Esophagus squamous epithelium (tissue), 5 donors: ENCODE measurements around the gene RPL15. TPM values are rescaled to one million over a fixed set of nuclear protein-coding genes. Genes with fewer than 3 reads are reported as not detected.
"Not testable (repeated sequence)": the region's sequence is repeated elsewhere in the genome, so short reads cannot be mapped to it uniquely, and the experiment has no call there.

ENCODE experiments used
- DNase-seq: peaks from one replicate; lab custom pipeline; 2025; lab: John Stamatoyannopoulos, UW
- H3K27ac ChIP-seq, 4 donors: fragments of 200-600 bp; sonication (generic); one replicate each; pipeline ENCODE4 v1.5.1; 2016 to 2019; ENCODE audit warnings: mild to moderate bottlenecking in 1 of 4
- H3K27me3 ChIP-seq, 4 donors: fragments of 200-600 bp; sonication (generic); 1 replicate in 3 of 4; 2 replicates in 1 of 4; pipeline versions ENCODE4 v1.5.1 to v1.6.0; 2017 to 2021; ENCODE audit warnings: antibody characterized with exemption in 1 of 4
- H3K36me3 ChIP-seq, 3 donors: fragments of 200-600 bp; sonication (generic); one replicate each; pipeline ENCODE4 v1.5.1; 2016 to 2019
- H3K4me1 ChIP-seq, 3 donors: fragments of 200-600 bp; sonication (generic); one replicate each; pipeline ENCODE4 v1.5.1; 2017 to 2019
- H3K4me3 ChIP-seq, 4 donors: fragments of 200-600 bp; sonication (generic); 1 replicate in 3 of 4; 2 replicates in 1 of 4; pipeline ENCODE4 v1.5.1; 2016 to 2019; ENCODE audit warnings: mild to moderate bottlenecking in 2 of 4, moderate library complexity in 1 of 4
- H3K9me3 ChIP-seq, 3 donors: fragments of 200-600 bp; sonication (generic); one replicate each; pipeline ENCODE4 v1.5.1; 2016 to 2019
- POLR2A ChIP-seq, 4 donors: fragments of 450-650 bp; IDR thresholded peaks; one replicate each; pipeline ENCODE4 v1.6.1; 2017; ENCODE audit warnings: antibody characterized with exemption in 4 of 4, mild to moderate bottlenecking in 4 of 4, moderate library complexity in 3 of 4
- WGBS, 2 donors: methylation state at CpG; one replicate each; pipeline ENCODE4 v1.1.5; 2018; 5-methylcytosine and 5-hydroxymethylcytosine counted together
- intact Hi-C: fragments of 100-400 bp; cut with DNase I; formaldehyde crosslinking; loops from one replicate; pipeline ENCODE4 v1.15.0; 2022
- total RNA-seq, 4 donors: library from RNA; depleted of rRNA; stranded (reverse); fragments of >200 nt; gene quantifications; one replicate each; pipeline ENCODE4 v1.1.0, GENCODE V29; 2016
- TF ChIP-seq, protein P1 (sequence below), 6 experiments: fragments of 450-650 bp in 4 of 6; fragments of 200-600 bp in 2 of 6; sonication (generic) in 2 of 6; IDR thresholded peaks; one replicate each; pipeline ENCODE4 v1.5.1; 2016 to 2019; ENCODE audit warnings: antibody characterized with exemption in 6 of 6, mild to moderate bottlenecking in 4 of 6, moderate library complexity in 4 of 6
- donor health status: DM: yes; HTN: yes; CAD: no.

RPL15 gene
- total RNA-seq, 4 donors from 2014 or later: 1,560 to 3,130 (median 2,166) TPM

DNA sequence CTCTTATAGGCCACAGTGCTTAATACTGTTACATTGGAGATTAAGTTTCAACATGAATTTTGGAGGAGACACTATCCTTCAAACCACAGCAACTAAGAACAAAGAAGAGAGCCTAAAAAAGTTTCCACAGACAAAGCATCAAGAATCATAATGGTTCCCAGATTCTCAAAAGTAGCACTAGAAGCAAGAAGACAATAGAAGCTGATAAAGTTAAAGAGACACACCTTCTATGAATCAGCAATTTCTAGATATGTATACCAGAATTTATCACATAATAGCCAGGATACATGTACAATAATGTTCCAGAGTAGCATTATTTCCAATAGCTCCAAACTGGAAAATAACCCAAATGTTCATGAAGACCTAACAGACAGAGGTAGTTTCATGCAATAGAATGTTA lies 12.4 kb upstream of the RPL15 start:
- intact Hi-C loops: no loop called here
- DNase-seq: no peak
- TF ChIP-seq POLR2A (IDR thresholded peaks at IDR 0.05): no peak
- TF ChIP-seq, protein P1, sequence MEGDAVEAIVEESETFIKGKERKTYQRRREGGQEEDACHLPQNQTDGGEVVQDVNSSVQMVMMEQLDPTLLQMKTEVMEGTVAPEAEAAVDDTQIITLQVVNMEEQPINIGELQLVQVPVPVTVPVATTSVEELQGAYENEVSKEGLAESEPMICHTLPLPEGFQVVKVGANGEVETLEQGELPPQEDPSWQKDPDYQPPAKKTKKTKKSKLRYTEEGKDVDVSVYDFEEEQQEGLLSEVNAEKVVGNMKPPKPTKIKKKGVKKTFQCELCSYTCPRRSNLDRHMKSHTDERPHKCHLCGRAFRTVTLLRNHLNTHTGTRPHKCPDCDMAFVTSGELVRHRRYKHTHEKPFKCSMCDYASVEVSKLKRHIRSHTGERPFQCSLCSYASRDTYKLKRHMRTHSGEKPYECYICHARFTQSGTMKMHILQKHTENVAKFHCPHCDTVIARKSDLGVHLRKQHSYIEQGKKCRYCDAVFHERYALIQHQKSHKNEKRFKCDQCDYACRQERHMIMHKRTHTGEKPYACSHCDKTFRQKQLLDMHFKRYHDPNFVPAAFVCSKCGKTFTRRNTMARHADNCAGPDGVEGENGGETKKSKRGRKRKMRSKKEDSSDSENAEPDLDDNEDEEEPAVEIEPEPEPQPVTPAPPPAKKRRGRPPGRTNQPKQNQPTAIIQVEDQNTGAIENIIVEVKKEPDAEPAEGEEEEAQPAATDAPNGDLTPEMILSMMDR (IDR thresholded peaks at IDR 0.05): no peak
- peaks cover 0 to 68% (median 0%) of the 10 kb centered on the region in 3 donors for H3K36me3 ChIP-seq
- H3K27me3 ChIP-seq: no peaks in the 10 kb centered on the region
- H3K4me3 ChIP-seq: no peak overlapping the region
- no peaks in the 10 kb centered on the region for H3K9me3 ChIP-seq
- no peaks in the 10 kb centered on the region for H3K4me1 ChIP-seq
- no peak overlapping the region for H3K27ac ChIP-seq

DNA sequence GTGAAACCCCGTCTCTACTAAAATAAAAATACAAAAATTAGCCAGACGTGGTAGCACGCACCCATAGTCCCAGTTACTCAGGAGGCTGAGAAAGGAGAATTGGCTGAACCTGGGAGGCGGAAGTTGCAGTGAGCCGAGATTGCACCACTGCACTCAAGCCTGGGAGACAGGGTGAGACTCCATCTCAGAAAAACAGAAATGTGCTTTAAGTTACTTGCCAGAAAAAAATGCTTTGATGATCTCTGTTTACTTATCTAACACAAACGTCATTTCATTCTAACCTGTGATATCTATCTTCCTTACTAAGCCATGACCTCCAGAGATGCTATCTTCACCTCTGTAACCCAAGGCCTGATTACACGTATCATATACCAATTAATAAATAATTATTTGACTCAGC lies 7.6 kb upstream of the RPL15 start:
- Histone ChIP-seq H3K27ac (no peak overlapping the region), H3K9me3 (no peaks in the 10 kb centered on the region), H3K27me3 (no peaks in the 10 kb centered on the region), H3K36me3 (peaks cover 0 to 48% (median 0%) of the 10 kb centered on the region in 3 donors), H3K4me1 (peaks cover 0 to 5% (median 0%) of the 10 kb centered on the region in 3 donors), H3K4me3 (no peak overlapping the region)
- intact Hi-C loops: no loop called here
- DNase-seq: no peak
- WGBS, 2 donors: 89 to 96% methylated on average over 7 of the region's 7 CpGs
- TF ChIP-seq, protein P1 (IDR thresholded peaks at IDR 0.05): no peak
- no peak for TF ChIP-seq POLR2A (IDR thresholded peaks at IDR 0.05)

DNA sequence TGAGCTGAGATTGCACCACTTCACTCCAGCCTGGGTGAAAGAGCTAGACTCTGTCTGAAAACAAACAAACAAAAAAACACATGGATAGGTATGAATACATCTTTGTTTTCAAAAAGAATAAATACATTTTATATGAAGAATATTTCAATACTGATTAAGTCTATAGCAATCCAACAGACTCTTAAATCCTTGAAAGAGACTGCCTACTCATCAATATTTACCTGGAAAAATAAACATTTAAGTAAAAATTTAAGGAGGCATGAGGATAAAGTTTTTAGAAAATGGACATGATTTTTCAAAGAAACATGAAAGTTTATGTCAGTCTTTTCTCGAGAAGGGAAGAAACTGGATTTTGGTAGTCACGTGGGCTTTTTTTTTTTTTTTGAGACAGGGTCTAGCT lies 5.5 kb upstream of the RPL15 start:
- peaks cover 0 to 44% (median 0%) of the 10 kb centered on the region in 3 donors for H3K36me3 ChIP-seq
- TF ChIP-seq, protein P1 (IDR thresholded peaks at IDR 0.05): no peak
- no peak for TF ChIP-seq POLR2A (IDR thresholded peaks at IDR 0.05)
- DNase-seq: no peak
- H3K9me3 ChIP-seq: no peaks in the 10 kb centered on the region
- peaks cover 10 to 25% (median 10%) of the 10 kb centered on the region in 3 donors for H3K4me1 ChIP-seq
- 83 to 85% methylated on average over 2 of the region's 2 CpGs for WGBS, 2 donors
- no peak overlapping the region for H3K4me3 ChIP-seq
- no peak overlapping the region for H3K27ac ChIP-seq
- intact Hi-C loops: no loop called here
- no peaks in the 10 kb centered on the region for H3K27me3 ChIP-seq

DNA sequence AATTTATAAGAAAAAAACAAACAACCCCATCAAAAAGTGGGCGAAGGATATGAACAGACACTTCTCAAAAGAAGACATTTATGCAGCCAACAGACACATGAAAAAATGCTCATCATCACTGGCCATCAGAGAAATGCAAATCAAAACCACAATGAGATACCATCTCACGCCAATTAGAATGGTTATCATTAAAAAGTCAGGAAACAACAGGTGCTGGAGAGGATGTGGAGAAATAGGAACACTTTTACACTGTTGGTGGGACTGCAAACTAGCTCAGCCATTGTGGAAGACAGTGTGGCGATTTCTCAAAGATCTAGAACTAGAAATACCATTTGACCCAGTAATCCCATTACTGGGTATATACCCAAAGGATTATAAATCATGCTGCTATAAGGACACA lies 4.6 kb upstream of the RPL15 start:
- intact Hi-C loops: not testable (repeated sequence)
- WGBS, 2 donors: 94 to 95% methylated on average over 3 of the region's 3 CpGs

DNA sequence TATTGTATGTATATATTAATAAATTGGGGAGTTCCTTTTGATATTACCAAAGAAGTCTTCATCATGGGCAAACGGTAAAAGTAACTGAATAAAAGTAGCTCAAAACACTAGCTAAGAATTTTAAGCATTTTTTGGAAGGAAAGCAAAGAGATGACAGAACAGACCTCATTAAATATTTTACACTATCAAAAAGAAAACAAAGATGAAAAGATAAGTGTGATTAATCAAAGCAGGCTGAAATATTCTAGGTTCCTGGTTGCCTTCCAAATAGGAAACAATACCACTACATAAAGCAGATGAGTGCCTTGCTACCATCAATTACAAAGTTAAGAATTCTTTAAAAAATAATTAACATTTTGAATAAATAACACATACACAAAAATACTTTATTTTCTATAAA lies 3.8 kb upstream of the RPL15 start:
- Histone ChIP-seq H3K36me3 (peaks cover 0 to 32% (median 0%) of the 10 kb centered on the region in 3 donors), H3K27ac (no peak overlapping the region), H3K27me3 (no peaks in the 10 kb centered on the region), H3K4me3 (no peak overlapping the region), H3K9me3 (no peaks in the 10 kb centered on the region), H3K4me1 (peaks cover 10 to 29% (median 11%) of the 10 kb centered on the region in 3 donors)
- 54 to 83% methylated on average over 1 of the region's 1 CpG for WGBS, 2 donors
- no peak for TF ChIP-seq POLR2A (IDR thresholded peaks at IDR 0.05)
- DNase-seq: no peak
- intact Hi-C loops: no loop called here

More for the DNA sequence above, 4.6 kb upstream of the RPL15 start:
- H3K9me3 ChIP-seq, H3K4me3 ChIP-seq, H3K27ac ChIP-seq, H3K27me3 ChIP-seq, DNase-seq: not testable (repeated sequence)
- Histone ChIP-seq H3K36me3 (peaks cover 0 to 35% (median 0%) of the 10 kb centered on the region in 3 donors), H3K4me1 (peaks cover 10 to 25% (median 10%) of the 10 kb centered on the region in 3 donors)

DNA sequence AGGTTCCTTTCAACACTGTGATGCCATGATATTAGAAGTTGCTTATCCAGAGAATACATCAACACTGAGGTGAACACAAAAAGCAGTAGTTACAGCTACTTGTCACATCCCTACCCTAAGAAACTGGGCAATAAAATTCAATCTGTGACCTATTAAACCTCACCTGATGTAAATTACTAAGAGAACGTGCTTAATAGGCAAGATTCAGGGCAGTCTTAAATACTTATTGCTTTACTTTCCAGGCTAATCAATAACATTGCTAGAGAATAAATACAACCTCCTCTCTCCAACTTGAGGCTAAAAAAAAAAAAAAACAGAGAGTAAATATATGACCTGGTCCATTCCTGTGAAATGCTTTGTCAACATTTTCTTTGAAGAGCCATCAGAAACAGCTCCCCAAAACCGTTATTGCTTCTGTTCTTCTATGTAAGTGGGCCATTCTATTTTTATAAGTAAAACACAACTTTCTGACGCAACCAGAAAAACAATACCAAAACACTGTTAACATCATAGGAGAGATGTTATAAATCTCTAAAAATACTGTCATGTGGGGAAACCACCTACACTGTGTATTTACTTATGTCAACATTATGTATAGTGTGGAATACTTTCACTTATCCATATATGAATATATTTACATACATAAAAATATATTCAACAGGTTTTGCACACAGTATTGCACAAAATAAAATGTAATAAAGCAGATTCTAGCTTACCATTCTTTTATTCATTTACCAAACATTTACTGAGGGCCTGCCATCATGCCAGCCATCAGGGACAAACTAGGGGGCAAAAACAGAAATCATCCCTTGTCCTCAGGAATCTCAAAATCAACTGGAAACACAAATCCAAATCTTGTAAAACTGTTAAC lies 2.8 kb upstream of the RPL15 start:
- intact Hi-C loops: no loop called here
- no peak for DNase-seq
- Histone ChIP-seq H3K36me3 (peaks cover 0 to 34% (median 0%) of the 10 kb centered on the region in 3 donors), H3K4me1 (peaks cover 15 to 38% (median 19%) of the 10 kb centered on the region in 3 donors), H3K27me3 (no peaks in the 10 kb centered on the region), H3K27ac (no peak overlapping the region), H3K9me3 (no peaks in the 10 kb centered on the region), H3K4me3 (no peak overlapping the region)
- TF ChIP-seq, protein P1 (IDR thresholded peaks at IDR 0.05): no peak
- TF ChIP-seq POLR2A (IDR thresholded peaks at IDR 0.05): no peak
- 71 to 78% methylated on average over 3 of the region's 3 CpGs for WGBS, 2 donors
